Measurements from ENCODE around the gene HPCAL1. TPM values are rescaled to one million over a fixed set of nuclear protein-coding genes. Genes with fewer than 3 reads are reported as not detected.

The HPCAL1 gene
- total and polyA plus RNA-seq, 2 experiments from 2014 or later, result 8.3 to 25.4 TPM

DNA sequence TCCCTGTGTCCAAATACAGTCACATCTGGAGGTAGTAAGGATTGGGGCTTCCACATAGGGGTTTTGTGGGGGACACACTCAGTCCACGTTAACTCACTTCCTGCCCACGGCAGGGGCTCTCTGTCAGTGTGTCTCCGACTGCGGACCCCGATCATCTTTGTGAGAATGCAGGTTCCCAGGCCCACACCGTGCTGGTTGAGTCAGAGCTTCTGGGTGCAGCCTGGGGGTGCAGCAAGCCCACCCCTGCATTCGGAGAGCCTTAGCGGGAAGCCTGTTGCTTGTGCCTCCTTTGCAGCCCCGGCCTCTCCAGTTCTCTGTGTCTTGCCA is 28.0 kb downstream of the HPCAL1 start:
- Histone ChIP-seq H3K36me3 (ENCODE audit: insufficient read depth) (no peaks in the 10 kb centered on the region), H3K4me1 (ENCODE audit: insufficient read depth) (peaks cover 38% of the 10 kb centered on the region; the same call in 1 of the 2 replicates), H3K4me3 (no peak overlapping the region), H3K27me3 (ENCODE audit: insufficient read depth) (no peaks in the 10 kb centered on the region), H4K20me1 (replicated peaks; ENCODE audit: insufficient read depth) (no peaks in the 10 kb centered on the region), H3K79me2 (replicated peaks; ENCODE audit: insufficient read depth) (peaks cover 4% of the 10 kb centered on the region; the same call in 1 of the 2 replicates), H3F3A (replicated peaks; ENCODE audit: low read depth) (no peaks in the 10 kb centered on the region), H3K4me2 (no peak overlapping the region), H2AFZ (no peak overlapping the region), H3K9me2 (ENCODE audit: insufficient read depth) (no peaks in the 10 kb centered on the region), H3K27ac (ENCODE audit: low read depth) (no peak overlapping the region)
- Mint-ChIP-seq H3K27me3 (ENCODE audit: insufficient read depth, low read depth, poor library complexity) (peaks cover 4% of the 10 kb centered on the region), H3K4me1 (peaks cover 76% of the 10 kb centered on the region), H3K27ac (peak overlapping the region; percentile 36; the same call in 1 of the 2 replicates), H3K9me3 (peaks cover 7% of the 10 kb centered on the region; the same call in 2 of the 3 replicates), H3K36me3 (ENCODE audit: low read depth) (peaks cover 8% of the 10 kb centered on the region; the same call in 2 of the 3 replicates), H3K4me3 (no peak overlapping the region)
- DNase-seq (ENCODE audit: low spot score) (no peak), ATAC-seq (no peak)
- TF ChIP-seq ZNF114 (CRISPR knock-in tag; IDR thresholded peaks at IDR 0.05) (no peak), NANOG (IDR thresholded peaks at IDR 0.05; ENCODE audit: borderline replicate concordance) (no peak), JUNB (IDR thresholded peaks at IDR 0.05; ENCODE audit: unreplicated experiment) (no peak), ZNF331 (CRISPR knock-in tag; IDR thresholded peaks at IDR 0.05; ENCODE audit: low read depth) (no peak), CREB1 (CRISPR knock-in tag; IDR thresholded peaks at IDR 0.05; ENCODE audit: low read depth) (no peak), EZH2 (IDR thresholded peaks at IDR 0.05; ENCODE audit: low read depth, unreplicated experiment) (no peak), POLR2AphosphoS5 (IDR thresholded peaks at IDR 0.05; ENCODE audit: low read depth) (no peak), STAT1 (IDR thresholded peaks at IDR 0.05; ENCODE audit: unreplicated experiment) (no peak), EZH2phosphoT487 (IDR thresholded peaks at IDR 0.05; ENCODE audit: unreplicated experiment) (no peak), ETS1 (IDR thresholded peaks at IDR 0.05) (no peak)
- TF ChIP-seq, protein P1, sequence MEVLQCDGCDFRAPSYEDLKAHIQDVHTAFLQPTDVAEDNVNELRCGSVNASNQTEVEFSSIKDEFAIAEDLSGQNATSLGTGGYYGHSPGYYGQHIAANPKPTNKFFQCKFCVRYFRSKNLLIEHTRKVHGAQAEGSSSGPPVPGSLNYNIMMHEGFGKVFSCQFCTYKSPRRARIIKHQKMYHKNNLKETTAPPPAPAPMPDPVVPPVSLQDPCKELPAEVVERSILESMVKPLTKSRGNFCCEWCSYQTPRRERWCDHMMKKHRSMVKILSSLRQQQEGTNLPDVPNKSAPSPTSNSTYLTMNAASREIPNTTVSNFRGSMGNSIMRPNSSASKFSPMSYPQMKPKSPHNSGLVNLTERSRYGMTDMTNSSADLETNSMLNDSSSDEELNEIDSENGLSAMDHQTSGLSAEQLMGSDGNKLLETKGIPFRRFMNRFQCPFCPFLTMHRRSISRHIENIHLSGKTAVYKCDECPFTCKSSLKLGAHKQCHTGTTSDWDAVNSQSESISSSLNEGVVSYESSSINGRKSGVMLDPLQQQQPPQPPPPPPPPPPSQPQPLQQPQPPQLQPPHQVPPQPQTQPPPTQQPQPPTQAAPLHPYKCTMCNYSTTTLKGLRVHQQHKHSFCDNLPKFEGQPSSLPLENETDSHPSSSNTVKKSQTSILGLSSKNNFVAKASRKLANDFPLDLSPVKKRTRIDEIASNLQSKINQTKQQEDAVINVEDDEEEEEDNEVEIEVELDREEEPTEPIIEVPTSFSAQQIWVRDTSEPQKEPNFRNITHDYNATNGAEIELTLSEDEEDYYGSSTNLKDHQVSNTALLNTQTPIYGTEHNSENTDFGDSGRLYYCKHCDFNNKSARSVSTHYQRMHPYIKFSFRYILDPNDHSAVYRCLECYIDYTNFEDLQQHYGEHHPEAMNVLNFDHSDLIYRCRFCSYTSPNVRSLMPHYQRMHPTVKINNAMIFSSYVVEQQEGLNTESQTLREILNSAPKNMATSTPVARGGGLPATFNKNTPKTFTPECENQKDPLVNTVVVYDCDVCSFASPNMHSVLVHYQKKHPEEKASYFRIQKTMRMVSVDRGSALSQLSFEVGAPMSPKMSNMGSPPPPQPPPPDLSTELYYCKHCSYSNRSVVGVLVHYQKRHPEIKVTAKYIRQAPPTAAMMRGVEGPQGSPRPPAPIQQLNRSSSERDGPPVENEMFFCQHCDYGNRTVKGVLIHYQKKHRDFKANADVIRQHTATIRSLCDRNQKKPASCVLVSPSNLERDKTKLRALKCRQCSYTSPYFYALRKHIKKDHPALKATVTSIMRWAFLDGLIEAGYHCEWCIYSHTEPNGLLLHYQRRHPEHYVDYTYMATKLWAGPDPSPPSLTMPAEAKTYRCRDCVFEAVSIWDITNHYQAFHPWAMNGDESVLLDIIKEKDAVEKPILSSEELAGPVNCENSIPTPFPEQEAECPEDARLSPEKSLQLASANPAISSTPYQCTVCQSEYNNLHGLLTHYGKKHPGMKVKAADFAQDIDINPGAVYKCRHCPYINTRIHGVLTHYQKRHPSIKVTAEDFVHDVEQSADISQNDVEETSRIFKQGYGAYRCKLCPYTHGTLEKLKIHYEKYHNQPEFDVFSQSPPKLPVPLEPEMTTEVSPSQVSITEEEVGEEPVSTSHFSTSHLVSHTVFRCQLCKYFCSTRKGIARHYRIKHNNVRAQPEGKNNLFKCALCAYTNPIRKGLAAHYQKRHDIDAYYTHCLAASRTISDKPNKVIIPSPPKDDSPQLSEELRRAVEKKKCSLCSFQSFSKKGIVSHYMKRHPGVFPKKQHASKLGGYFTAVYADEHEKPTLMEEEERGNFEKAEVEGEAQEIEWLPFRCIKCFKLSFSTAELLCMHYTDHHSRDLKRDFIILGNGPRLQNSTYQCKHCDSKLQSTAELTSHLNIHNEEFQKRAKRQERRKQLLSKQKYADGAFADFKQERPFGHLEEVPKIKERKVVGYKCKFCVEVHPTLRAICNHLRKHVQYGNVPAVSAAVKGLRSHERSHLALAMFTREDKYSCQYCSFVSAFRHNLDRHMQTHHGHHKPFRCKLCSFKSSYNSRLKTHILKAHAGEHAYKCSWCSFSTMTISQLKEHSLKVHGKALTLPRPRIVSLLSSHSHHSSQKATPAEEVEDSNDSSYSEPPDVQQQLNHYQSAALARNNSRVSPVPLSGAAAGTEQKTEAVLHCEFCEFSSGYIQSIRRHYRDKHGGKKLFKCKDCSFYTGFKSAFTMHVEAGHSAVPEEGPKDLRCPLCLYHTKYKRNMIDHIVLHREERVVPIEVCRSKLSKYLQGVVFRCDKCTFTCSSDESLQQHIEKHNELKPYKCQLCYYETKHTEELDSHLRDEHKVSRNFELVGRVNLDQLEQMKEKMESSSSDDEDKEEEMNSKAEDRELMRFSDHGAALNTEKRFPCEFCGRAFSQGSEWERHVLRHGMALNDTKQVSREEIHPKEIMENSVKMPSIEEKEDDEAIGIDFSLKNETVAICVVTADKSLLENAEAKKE (CRISPR knock-in tag; IDR thresholded peaks at IDR 0.05), result no peak
- TF ChIP-seq, protein P2, sequence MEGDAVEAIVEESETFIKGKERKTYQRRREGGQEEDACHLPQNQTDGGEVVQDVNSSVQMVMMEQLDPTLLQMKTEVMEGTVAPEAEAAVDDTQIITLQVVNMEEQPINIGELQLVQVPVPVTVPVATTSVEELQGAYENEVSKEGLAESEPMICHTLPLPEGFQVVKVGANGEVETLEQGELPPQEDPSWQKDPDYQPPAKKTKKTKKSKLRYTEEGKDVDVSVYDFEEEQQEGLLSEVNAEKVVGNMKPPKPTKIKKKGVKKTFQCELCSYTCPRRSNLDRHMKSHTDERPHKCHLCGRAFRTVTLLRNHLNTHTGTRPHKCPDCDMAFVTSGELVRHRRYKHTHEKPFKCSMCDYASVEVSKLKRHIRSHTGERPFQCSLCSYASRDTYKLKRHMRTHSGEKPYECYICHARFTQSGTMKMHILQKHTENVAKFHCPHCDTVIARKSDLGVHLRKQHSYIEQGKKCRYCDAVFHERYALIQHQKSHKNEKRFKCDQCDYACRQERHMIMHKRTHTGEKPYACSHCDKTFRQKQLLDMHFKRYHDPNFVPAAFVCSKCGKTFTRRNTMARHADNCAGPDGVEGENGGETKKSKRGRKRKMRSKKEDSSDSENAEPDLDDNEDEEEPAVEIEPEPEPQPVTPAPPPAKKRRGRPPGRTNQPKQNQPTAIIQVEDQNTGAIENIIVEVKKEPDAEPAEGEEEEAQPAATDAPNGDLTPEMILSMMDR (conservative IDR thresholded peaks at IDR 0.05; ENCODE audit: low read depth in 2 of 2), result no peak
- TF ChIP-seq, protein P3, sequence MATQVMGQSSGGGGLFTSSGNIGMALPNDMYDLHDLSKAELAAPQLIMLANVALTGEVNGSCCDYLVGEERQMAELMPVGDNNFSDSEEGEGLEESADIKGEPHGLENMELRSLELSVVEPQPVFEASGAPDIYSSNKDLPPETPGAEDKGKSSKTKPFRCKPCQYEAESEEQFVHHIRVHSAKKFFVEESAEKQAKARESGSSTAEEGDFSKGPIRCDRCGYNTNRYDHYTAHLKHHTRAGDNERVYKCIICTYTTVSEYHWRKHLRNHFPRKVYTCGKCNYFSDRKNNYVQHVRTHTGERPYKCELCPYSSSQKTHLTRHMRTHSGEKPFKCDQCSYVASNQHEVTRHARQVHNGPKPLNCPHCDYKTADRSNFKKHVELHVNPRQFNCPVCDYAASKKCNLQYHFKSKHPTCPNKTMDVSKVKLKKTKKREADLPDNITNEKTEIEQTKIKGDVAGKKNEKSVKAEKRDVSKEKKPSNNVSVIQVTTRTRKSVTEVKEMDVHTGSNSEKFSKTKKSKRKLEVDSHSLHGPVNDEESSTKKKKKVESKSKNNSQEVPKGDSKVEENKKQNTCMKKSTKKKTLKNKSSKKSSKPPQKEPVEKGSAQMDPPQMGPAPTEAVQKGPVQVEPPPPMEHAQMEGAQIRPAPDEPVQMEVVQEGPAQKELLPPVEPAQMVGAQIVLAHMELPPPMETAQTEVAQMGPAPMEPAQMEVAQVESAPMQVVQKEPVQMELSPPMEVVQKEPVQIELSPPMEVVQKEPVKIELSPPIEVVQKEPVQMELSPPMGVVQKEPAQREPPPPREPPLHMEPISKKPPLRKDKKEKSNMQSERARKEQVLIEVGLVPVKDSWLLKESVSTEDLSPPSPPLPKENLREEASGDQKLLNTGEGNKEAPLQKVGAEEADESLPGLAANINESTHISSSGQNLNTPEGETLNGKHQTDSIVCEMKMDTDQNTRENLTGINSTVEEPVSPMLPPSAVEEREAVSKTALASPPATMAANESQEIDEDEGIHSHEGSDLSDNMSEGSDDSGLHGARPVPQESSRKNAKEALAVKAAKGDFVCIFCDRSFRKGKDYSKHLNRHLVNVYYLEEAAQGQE (IDR thresholded peaks at IDR 0.05; ENCODE audit: unreplicated experiment), result no peak

All from GM23338 (cell line).